Fibroblast of villous mesenchyme (primary cell): ENCODE data around the gene SRRM2. TPM values are rescaled to one million over a fixed set of nuclear protein-coding genes. Genes with fewer than 3 reads are reported as not detected.

Experiments used
- DNase-seq: peaks from one replicate; pipeline ENCODE4 v3.0.0-alpha.2; 2010; ENCODE audit warnings: low read depth
- H3K4me3 ChIP-seq: 2 replicates; pipeline ENCODE4 v1.5.1; 2011; ENCODE audit warnings: low read depth, mild to moderate bottlenecking, low read length
- CTCF ChIP-seq: IDR thresholded peaks from 2 replicates; pipeline ENCODE4 v1.5.1; 2012; ENCODE audit warnings: low read depth, mild to moderate bottlenecking, low read length; ENCODE audit not compliant: insufficient read depth
- total RNA-seq: library from RNA; depleted of rRNA; stranded (reverse); fragments of >200 nt; gene quantifications from 2 replicates; pipeline ENCODE4 v1.2.3, GENCODE V29; 2012

SRRM2 gene
- total RNA-seq, 1 donor: 62.2 TPM

GRCh38 chr16:2762711-2763110 is 10.3 kb downstream of the SRRM2 start:
- no peak for DNase-seq
- H3K4me3 ChIP-seq: no peak overlapping the region
- no peak for TF ChIP-seq CTCF

- H3K4me3 ChIP-seq: no peak overlapping the region
- DNase-seq: no peak
- no peak for TF ChIP-seq CTCF
These were observed 10.7 kb downstream of the SRRM2 start for GRCh38 chr16:2763173-2763572.

- DNase-seq: no peak
- no peak for TF ChIP-seq CTCF
- no peak overlapping the region for H3K4me3 ChIP-seq
These were observed 12.3 kb downstream of the SRRM2 start for GRCh38 chr16:2764718-2765117.

GRCh38 chr16:2765462-2766404 is 13.3 kb downstream of the SRRM2 start:
- DNase-seq: no peak

GRCh38 chr16:2766430-2767139 is 14.1 kb downstream of the SRRM2 start:
- TF ChIP-seq CTCF: no peak
- DNase-seq: no peak
- H3K4me3 ChIP-seq: no peak overlapping the region

More at GRCh38 chr16:2765462-2766404, 13.3 kb downstream of the SRRM2 start:
- no peak for TF ChIP-seq CTCF
- no peak overlapping the region for H3K4me3 ChIP-seq

GRCh38 chr16:2767140-2767731 is 14.8 kb downstream of the SRRM2 start:
- no peak overlapping the region for H3K4me3 ChIP-seq
- no peak for TF ChIP-seq CTCF
- DNase-seq: no peak
